Astrocyte of the spinal cord (primary cell): ENCODE results near the gene CLCN6.

ENCODE experiments used
- DNase-seq: peaks from one replicate; pipeline ENCODE4 v3.0.0; 2011; ENCODE audit warnings: low read depth, low spot score
- H3K4me3 ChIP-seq: 2 replicates; pipeline ENCODE4 v1.5.1; 2011; ENCODE audit warnings: low read depth, mild to moderate bottlenecking, low read length, moderate library complexity
- in situ Hi-C: cut with HindIII; loops from 2 replicates; pipeline ENCODE4 v1.10.0; 2017; ENCODE audit warnings: low sequenced_read_pairs
- TF ChIP-seq, protein P1 (sequence below): IDR thresholded peaks from 2 replicates; pipeline ENCODE4 v1.5.1; 2012; ENCODE audit warnings: low read depth, mild to moderate bottlenecking, low read length, inconsistent platforms

CLCN6 gene

DNA sequence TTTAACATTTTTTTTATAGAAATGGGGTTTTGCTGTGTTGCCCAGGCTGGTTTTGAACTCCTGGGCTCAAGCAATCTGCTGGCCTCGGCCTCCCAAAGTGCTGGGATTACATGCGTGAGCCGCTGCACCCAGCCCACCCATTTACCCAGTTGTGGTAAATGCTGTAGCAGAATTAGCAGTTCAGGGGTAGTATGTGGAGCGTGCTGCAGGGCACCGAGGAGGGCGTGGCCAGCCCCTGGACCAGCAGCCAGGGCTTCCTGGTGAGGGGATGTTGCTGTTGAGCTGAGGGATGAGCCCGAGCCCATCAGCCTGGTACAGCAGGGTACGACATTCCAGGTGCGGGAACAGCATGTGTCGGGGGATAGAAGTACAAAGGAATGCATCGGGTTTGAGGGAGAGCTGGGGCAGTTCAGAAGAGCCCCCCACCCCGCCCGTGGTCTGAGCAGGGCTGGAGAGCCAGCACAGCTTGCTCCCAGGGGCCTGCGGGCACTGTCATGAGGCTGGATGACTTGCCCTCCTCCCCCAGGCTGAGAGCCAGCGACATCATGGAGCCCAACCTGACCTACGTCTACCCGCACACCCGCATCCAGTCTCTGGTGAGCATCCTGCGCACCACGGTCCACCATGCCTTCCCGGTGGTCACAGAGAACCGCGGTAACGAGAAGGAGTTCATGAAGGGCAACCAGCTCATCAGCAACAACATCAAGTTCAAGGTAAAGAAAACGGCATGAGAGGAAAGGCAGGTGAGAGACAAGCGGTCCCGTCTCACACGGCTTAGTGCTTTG, 29.6 kb downstream of the CLCN6 start:
- in situ Hi-C loops = no loop called here
- H3K4me3 ChIP-seq = no peak overlapping the region
- TF ChIP-seq, protein P1, sequence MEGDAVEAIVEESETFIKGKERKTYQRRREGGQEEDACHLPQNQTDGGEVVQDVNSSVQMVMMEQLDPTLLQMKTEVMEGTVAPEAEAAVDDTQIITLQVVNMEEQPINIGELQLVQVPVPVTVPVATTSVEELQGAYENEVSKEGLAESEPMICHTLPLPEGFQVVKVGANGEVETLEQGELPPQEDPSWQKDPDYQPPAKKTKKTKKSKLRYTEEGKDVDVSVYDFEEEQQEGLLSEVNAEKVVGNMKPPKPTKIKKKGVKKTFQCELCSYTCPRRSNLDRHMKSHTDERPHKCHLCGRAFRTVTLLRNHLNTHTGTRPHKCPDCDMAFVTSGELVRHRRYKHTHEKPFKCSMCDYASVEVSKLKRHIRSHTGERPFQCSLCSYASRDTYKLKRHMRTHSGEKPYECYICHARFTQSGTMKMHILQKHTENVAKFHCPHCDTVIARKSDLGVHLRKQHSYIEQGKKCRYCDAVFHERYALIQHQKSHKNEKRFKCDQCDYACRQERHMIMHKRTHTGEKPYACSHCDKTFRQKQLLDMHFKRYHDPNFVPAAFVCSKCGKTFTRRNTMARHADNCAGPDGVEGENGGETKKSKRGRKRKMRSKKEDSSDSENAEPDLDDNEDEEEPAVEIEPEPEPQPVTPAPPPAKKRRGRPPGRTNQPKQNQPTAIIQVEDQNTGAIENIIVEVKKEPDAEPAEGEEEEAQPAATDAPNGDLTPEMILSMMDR = no peak
- DNase-seq = no peak

DNA sequence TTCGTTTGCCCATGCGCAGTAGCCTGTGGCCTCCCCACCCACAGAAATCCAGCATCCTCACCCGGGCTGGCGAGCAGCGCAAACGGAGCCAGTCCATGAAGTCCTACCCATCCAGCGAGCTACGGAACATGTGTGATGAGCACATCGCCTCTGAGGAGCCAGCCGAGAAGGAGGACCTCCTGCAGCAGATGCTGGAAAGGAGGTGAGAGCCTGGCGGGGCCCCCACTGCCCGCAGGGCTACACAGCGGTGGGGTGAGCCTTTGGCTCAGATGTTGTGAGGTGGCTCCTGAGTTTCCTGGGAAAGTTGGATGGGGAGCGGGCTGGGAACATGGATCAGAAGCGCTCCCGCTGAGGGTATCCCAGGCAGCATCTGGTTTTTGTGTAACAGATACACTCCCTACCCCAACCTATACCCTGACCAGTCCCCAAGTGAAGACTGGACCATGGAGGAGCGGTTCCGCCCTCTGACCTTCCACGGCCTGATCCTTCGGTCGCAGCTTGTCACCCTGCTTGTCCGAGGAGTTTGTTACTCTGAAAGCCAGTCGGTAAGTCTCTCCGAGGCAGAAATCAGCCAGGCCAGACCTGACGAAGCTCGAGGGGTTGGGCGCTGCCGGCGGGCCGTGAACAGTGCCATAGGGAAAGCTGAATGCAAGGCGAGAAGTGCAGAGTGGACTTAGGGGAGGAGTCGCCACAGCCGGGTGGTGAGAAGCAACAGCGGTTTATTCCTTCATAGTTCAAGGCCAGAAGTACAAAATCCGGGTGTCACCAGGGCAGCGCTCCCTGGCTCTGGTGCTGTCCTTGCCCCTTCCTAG, 31.2 kb downstream of the CLCN6 start:
- no peak overlapping the region for H3K4me3 ChIP-seq
- no peak for DNase-seq
- TF ChIP-seq, protein P1 = no peak
- in situ Hi-C loops = no loop called here

DNA sequence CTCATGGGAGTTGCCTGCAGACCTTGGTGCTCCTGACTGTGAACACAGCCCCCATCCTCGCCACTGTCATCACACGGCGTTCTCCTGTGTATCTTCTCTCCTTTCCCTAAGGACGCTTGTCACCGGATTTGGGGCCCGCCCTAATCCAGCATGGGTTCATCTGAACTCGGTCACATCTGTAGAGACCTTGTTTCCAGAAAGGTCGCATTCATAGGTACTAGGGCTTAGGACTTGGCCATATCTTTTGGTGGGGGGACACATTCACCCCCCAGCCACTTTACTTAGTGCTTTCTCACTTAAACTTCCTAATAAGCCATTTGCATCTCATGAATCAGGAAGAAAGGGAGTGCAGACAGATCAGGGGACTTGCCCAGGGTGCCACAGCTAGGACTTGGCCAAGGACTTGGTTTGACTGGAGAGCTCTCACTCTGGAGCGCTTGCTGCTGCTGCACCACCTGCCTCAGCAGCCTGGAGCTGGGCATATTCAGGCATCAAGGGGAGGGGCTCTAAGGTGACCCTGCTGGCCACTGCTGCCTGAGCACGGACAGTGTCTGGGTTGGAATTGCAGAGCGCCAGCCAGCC, 31.9 kb downstream of the CLCN6 start:
- in situ Hi-C loops = no loop called here

DNA sequence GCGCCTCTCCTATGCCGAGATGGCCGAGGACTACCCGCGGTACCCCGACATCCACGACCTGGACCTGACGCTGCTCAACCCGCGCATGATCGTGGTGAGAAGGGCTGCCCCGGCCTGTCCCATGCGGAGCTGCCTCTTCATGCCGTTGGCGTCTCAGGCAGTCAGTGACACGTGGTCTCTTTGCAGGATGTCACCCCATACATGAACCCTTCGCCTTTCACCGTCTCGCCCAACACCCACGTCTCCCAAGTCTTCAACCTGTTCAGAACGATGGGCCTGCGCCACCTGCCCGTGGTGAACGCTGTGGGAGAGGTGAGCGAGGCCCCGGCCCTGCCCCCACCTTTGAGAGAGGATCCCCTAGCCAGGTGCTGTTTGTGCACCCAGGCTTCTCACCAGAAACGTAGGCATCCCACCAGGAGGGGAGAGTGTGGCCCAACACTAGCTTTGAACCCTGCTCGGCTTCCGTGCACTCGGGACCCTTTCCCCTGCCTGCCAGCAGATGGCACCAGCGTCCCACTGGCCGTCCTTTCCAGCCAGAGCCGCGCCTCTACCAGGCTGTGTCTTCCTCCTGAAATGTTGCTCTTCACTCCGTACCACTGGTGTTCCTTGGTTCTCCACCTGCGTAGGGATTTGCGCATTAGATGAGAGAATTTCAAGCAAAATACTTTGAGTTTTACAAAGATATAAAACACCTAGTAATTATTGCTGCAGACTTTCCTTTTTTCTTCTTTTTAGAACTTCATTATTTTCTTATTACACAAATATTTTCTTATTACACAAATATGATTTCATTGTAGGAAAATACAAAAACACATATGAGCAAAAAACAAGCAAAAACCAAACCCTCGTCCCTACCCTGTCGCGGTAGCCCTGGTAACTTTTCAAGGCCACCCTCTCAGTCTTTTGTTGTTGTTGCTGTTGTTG, 32.6 kb downstream of the CLCN6 start:
- H3K4me3 ChIP-seq = no peak overlapping the region
- peak; percentile 45 for DNase-seq
- in situ Hi-C loops = no loop called here
- TF ChIP-seq, protein P1 = peak; percentile 99

More for the DNA sequence above, 31.9 kb downstream of the CLCN6 start:
- no peak for DNase-seq
- TF ChIP-seq, protein P1 = no peak
- H3K4me3 ChIP-seq = no peak overlapping the region

DNA sequence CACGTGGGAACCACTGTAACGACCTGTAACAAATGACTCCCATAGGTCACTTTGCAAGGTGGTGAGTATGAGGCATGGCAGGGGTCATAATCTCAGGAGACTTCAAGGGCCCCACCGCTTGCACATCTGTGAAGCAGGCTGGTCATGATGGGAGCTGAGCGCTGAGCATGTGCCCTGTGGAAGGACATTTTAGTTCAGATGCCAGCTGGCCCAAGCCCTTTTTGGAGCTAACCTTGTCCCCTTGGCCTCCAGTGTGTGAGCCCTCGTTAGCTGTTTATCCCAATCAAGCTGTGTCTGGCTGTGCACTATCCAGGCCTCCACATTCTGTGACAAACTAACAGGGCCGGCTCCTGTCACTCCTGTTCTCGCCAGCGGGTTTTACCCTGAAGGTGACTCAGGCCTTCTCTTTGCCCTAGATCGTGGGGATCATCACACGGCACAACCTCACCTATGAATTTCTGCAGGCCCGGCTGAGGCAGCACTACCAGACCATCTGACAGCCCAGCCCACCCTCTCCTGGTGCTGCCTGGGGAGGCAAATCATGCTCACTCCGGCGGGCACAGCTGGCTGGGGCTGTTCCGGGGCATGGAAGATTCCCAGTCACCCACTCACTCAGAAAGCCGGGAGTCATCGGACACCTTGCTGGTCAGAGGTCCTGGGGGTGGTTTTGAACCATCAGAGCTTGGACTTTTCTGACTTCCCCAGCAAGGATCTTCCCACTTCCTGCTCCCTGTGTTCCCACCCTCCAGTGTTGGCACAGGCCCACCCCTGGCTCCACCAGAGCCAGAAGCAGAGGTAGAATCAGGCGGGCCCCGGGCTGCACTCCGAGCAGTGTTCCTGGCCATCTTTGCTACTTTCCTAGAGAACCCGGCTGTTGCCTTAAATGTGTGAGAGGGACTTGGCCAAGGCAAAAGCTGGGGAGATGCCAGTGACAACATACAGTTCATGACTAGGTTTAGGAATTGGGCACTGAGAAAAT, 34.0 kb downstream of the CLCN6 start:
- in situ Hi-C loops = no loop called here

More for the DNA sequence above, 34.0 kb downstream of the CLCN6 start:
- DNase-seq = no peak
- no peak overlapping the region for H3K4me3 ChIP-seq
- TF ChIP-seq, protein P1 = no peak
